Activated T-cell treated with anti-CD3 and anti-CD28 coated beads, Interleukin-2, amount 50 U/mL, for 24 hours (primary cell): ENCODE data around the gene NPTXR.

Experiments used
- DNase-seq: peaks from one replicate; pipeline ENCODE4 v3.0.0-alpha.2; 2020
- H3K27ac Mint-ChIP-seq: 2 replicates; pipeline ENCODE4 v1.8.0; 2020; ENCODE audit warnings: mild to moderate bottlenecking, mixed read lengths
- H3K27me3 Mint-ChIP-seq: 2 replicates; pipeline ENCODE4 v1.8.0; 2020; ENCODE audit warnings: mixed read lengths
- H3K36me3 Mint-ChIP-seq: 2 replicates; pipeline ENCODE4 v1.8.0; 2020; ENCODE audit warnings: low read depth, mixed read lengths
- H3K4me1 Mint-ChIP-seq: 2 replicates; pipeline ENCODE4 v1.8.0; 2020; ENCODE audit warnings: low read depth, mixed read lengths
- H3K4me3 Mint-ChIP-seq: 2 replicates; pipeline ENCODE4 v1.8.0; 2020; ENCODE audit warnings: mild to moderate bottlenecking, moderate library complexity, mixed read lengths
- H3K9me3 Mint-ChIP-seq: 2 replicates; pipeline ENCODE4 v1.8.0; 2020; ENCODE audit warnings: mixed read lengths

NPTXR gene

DNA sequence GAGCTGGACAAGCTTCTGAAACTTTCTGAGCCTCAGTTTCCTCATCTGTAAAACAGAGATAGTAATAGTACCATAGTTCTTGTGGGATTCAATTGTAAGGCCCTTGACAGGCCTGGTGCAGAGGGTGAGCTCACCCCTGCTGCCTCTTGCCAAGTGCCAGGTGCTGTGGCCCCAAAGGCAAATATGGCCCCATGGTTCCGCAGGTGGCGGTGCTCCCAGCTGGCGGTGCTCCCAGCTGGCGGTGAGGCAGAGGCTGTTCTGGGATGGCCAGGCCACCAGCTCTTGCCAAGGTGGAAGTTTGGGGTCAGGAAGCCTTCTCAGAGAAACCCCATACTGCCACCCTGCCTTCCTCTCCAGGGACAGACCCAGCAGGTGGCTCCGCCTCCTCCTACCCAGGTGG is 8.8 kb downstream of the NPTXR start:
- no peaks in the 10 kb centered on the region for H3K4me1 Mint-ChIP-seq
- no peaks in the 10 kb centered on the region for H3K36me3 Mint-ChIP-seq
- DNase-seq = no peak
- H3K9me3 Mint-ChIP-seq = no peaks in the 10 kb centered on the region
- no peak overlapping the region for H3K4me3 Mint-ChIP-seq
- no peak overlapping the region for H3K27ac Mint-ChIP-seq
- no peaks in the 10 kb centered on the region for H3K27me3 Mint-ChIP-seq

GRCh38 chr22:38834215-38834953 is 9.4 kb downstream of the NPTXR start:
- no peaks in the 10 kb centered on the region for H3K27me3 Mint-ChIP-seq
- DNase-seq = no peak
- H3K27ac Mint-ChIP-seq = no peak overlapping the region
- H3K36me3 Mint-ChIP-seq = no peaks in the 10 kb centered on the region
- H3K4me3 Mint-ChIP-seq = no peak overlapping the region
- H3K4me1 Mint-ChIP-seq = no peaks in the 10 kb centered on the region
- no peaks in the 10 kb centered on the region for H3K9me3 Mint-ChIP-seq

GRCh38 chr22:38833061-38833460 is 10.8 kb downstream of the NPTXR start:
- Mint-ChIP-seq H3K36me3 (no peaks in the 10 kb centered on the region), H3K27ac (no peak overlapping the region), H3K4me1 (no peaks in the 10 kb centered on the region), H3K4me3 (no peak overlapping the region), H3K27me3 (no peaks in the 10 kb centered on the region), H3K9me3 (no peaks in the 10 kb centered on the region)
- no peak for DNase-seq

GRCh38 chr22:38832005-38832978 is 11.5 kb downstream of the NPTXR start:
- H3K9me3 Mint-ChIP-seq = no peaks in the 10 kb centered on the region
- H3K27me3 Mint-ChIP-seq = no peaks in the 10 kb centered on the region
- H3K4me1 Mint-ChIP-seq = no peaks in the 10 kb centered on the region
- H3K27ac Mint-ChIP-seq = no peak overlapping the region
- no peaks in the 10 kb centered on the region for H3K36me3 Mint-ChIP-seq
- no peak overlapping the region for H3K4me3 Mint-ChIP-seq
- DNase-seq = no peak

- DNase-seq = no peak
- H3K4me3 Mint-ChIP-seq = no peak overlapping the region
- H3K27me3 Mint-ChIP-seq = no peaks in the 10 kb centered on the region
- no peaks in the 10 kb centered on the region for H3K36me3 Mint-ChIP-seq
- H3K9me3 Mint-ChIP-seq = no peaks in the 10 kb centered on the region
- no peak overlapping the region for H3K27ac Mint-ChIP-seq
- no peaks in the 10 kb centered on the region for H3K4me1 Mint-ChIP-seq
Measured at GRCh38 chr22:38831166-38831945, 12.5 kb downstream of the NPTXR start.

GRCh38 chr22:38830845-38831108 is 13.1 kb downstream of the NPTXR start:
- Mint-ChIP-seq H3K27ac (no peak overlapping the region), H3K4me3 (no peak overlapping the region), H3K27me3 (no peaks in the 10 kb centered on the region), H3K4me1 (no peaks in the 10 kb centered on the region), H3K36me3 (no peaks in the 10 kb centered on the region), H3K9me3 (no peaks in the 10 kb centered on the region)
- no peak for DNase-seq

DNA sequence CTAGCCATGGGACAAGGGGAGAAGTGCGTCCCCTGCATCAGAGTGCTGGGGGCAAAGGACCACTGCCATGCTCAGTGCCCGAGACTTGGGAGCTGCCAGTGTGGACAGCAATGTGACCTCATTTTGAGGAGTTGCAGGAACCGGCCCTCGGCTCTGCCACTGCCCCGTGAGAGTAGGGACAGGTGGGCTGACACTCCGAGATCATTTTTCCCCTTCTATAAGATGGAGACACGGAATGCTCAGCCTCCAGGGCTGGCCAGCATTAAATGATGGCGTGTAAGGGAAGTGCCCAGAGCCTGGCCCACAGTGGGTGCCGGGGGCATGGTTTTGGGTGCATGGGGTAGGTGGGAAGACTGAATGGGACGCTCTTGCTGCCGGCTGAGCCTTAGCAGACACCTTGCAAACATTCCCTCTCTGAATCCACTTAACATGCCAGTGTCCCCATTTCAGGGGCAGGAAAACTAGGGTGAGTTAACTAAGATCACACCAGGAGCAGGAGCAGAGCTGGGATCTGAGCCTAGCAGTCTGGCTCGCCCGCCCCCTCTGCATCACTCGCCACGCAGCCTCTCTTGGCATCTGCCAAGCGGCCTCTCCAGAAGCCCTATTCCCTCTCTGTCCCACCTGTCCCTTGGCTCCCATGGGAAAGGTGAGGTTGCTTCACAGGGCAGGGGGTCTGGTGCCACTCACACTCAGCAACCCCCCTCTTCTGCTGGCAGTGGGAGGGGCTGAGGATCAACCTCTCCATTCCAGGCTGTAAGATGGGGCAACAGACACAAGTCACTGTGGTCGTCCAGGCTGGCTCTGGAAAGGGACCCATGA is 13.6 kb downstream of the NPTXR start:
- DNase-seq = no peak
- H3K36me3 Mint-ChIP-seq = no peaks in the 10 kb centered on the region
- no peak overlapping the region for H3K4me3 Mint-ChIP-seq
- H3K27me3 Mint-ChIP-seq = no peaks in the 10 kb centered on the region
- no peaks in the 10 kb centered on the region for H3K4me1 Mint-ChIP-seq
- no peak overlapping the region for H3K27ac Mint-ChIP-seq
- no peaks in the 10 kb centered on the region for H3K9me3 Mint-ChIP-seq

GRCh38 chr22:38829485-38829884 is 14.3 kb downstream of the NPTXR start:
- no peak for DNase-seq
- Mint-ChIP-seq H3K4me3 (no peak overlapping the region), H3K4me1 (no peaks in the 10 kb centered on the region), H3K36me3 (no peaks in the 10 kb centered on the region), H3K9me3 (no peaks in the 10 kb centered on the region), H3K27me3 (no peaks in the 10 kb centered on the region), H3K27ac (no peak overlapping the region)

DNA sequence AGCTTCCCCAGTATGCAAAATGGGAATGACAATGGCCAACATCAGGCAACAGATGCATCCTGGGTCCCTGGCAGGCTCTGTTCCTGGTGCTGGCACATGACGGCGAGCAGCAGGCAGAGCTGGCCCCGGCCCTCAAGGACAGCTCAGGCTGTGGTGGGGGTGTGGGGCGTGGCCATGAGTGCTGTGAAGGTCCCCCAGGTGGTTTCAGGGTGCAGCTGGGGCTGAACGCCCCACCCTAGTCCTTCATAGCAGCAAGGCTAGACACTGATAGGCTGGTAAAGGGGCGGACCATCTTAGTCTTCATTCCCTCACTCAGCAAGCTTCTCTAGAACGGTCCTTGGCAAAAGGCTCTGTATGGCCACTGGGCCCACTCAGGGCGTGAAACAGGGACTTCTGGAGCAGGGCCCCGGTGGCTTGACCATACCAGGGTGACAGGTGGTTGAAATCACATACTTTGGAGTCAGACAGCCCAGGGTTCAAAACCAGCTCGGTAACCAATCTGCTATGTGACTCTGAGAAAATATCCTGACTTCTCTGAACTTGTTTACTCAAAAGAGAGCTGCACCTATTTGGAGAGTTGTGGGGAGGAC is 15.1 kb downstream of the NPTXR start:
- H3K4me1 Mint-ChIP-seq = no peaks in the 10 kb centered on the region
- no peaks in the 10 kb centered on the region for H3K36me3 Mint-ChIP-seq
- H3K27ac Mint-ChIP-seq = no peak overlapping the region
- H3K9me3 Mint-ChIP-seq = no peaks in the 10 kb centered on the region
- H3K27me3 Mint-ChIP-seq = no peaks in the 10 kb centered on the region
- no peak overlapping the region for H3K4me3 Mint-ChIP-seq
- DNase-seq = no peak

DNA sequence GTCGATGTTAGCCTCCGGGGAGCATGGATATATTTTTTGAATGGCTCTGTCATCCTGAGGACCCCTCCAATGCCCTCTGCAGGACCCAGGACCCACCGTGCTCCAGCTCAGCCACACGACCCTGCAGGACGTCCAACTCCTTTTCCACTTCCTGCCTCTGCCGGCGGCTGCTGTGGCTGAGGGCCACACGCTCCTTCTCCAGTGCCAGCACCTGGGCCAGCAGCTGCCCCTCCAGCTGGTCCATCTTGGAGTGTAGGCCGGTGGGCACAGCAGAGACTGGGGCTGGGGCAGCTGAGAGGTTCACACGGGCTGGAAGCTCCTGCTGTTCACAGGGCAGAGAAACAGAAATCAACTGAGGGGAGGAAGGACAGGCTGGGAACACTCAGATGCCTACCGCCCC is 15.6 kb downstream of the NPTXR start:
- Mint-ChIP-seq H3K27me3 (no peaks in the 10 kb centered on the region), H3K27ac (no peak overlapping the region), H3K36me3 (no peaks in the 10 kb centered on the region), H3K9me3 (no peaks in the 10 kb centered on the region), H3K4me1 (no peaks in the 10 kb centered on the region), H3K4me3 (no peak overlapping the region)
- no peak for DNase-seq

DNA sequence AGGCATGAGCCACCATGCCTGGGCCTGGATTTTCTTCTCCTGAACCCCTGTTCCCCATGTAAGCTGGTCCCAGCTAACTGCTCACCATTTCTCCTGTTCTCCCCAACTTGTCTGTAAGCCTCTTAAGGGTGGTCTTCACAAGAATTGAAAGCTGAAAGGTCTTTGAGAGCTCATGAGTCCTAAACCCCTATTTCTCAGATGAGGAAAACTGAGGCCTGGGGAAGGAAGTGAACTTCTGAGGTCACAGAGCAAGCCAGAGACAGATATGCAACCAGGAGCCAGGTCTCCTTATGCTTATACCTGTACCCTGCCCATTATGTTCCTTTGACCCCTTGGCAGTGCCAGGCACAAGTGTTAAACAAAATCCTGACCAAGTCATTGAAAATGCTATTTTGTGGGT is 16.3 kb downstream of the NPTXR start:
- no peak for DNase-seq
- Mint-ChIP-seq H3K36me3 (no peaks in the 10 kb centered on the region), H3K4me3 (no peak overlapping the region), H3K27me3 (no peaks in the 10 kb centered on the region), H3K27ac (no peak overlapping the region), H3K9me3 (no peaks in the 10 kb centered on the region), H3K4me1 (no peaks in the 10 kb centered on the region)

GRCh38 chr22:38826801-38827200 is 17.0 kb downstream of the NPTXR start:
- H3K36me3 Mint-ChIP-seq = no peaks in the 10 kb centered on the region

GRCh38 chr22:38826386-38826785 is 17.4 kb downstream of the NPTXR start:
- H3K4me3 Mint-ChIP-seq = no peak overlapping the region
- DNase-seq = no peak
- H3K9me3 Mint-ChIP-seq = no peaks in the 10 kb centered on the region
- H3K36me3 Mint-ChIP-seq = no peaks in the 10 kb centered on the region
- no peaks in the 10 kb centered on the region for H3K27me3 Mint-ChIP-seq
- no peak overlapping the region for H3K27ac Mint-ChIP-seq
- H3K4me1 Mint-ChIP-seq = no peaks in the 10 kb centered on the region

More at GRCh38 chr22:38826801-38827200, 17.0 kb downstream of the NPTXR start:
- Mint-ChIP-seq H3K9me3 (no peaks in the 10 kb centered on the region), H3K4me3 (no peak overlapping the region), H3K27ac (no peak overlapping the region), H3K4me1 (no peaks in the 10 kb centered on the region), H3K27me3 (no peaks in the 10 kb centered on the region)
- no peak for DNase-seq

GRCh38 chr22:38824585-38824984 is 19.2 kb downstream of the NPTXR start:
- H3K27ac Mint-ChIP-seq = no peak overlapping the region
- H3K4me1 Mint-ChIP-seq = no peaks in the 10 kb centered on the region
- no peaks in the 10 kb centered on the region for H3K27me3 Mint-ChIP-seq
- no peak overlapping the region for H3K4me3 Mint-ChIP-seq
- H3K36me3 Mint-ChIP-seq = no peaks in the 10 kb centered on the region
- peak; percentile 44 for DNase-seq
- no peaks in the 10 kb centered on the region for H3K9me3 Mint-ChIP-seq
